Rectal smooth muscle tissue (tissue), 1 donor: ENCODE results near the gene PIAS3.
"Not testable (repeated sequence)": the region's sequence is repeated elsewhere in the genome, so short reads cannot be mapped to it uniquely, and the experiment has no call there.

ENCODE experiments used
- H3K27ac ChIP-seq: one replicate; pipeline ENCODE4 v1.7.0; 2013; ENCODE audit warnings: low read depth, low read length, inconsistent platforms
- H3K27me3 ChIP-seq: one replicate; pipeline ENCODE4 v1.7.0; 2013; ENCODE audit warnings: low read length; ENCODE audit not compliant: control insufficient read depth, insufficient read depth
- H3K36me3 ChIP-seq: one replicate; pipeline ENCODE4 v1.7.0; 2013; ENCODE audit warnings: low read length; ENCODE audit not compliant: control insufficient read depth, insufficient read depth
- H3K4me1 ChIP-seq: one replicate; pipeline ENCODE4 v1.7.0; 2013; ENCODE audit warnings: low read length; ENCODE audit not compliant: control insufficient read depth, insufficient read depth
- H3K4me3 ChIP-seq: one replicate; pipeline ENCODE4 v1.7.0; 2013; ENCODE audit warnings: low read length
- H3K9ac ChIP-seq: one replicate; pipeline ENCODE4 v1.7.0; 2013; ENCODE audit warnings: low read length

PIAS3 gene

GRCh38 chr1:145837656-145838055 lies 21.2 kb downstream of the PIAS3 start:
- Histone ChIP-seq H3K4me1 (no peaks in the 10 kb centered on the region), H3K27me3 (no peaks in the 10 kb centered on the region), H3K36me3 (peaks cover 46% of the 10 kb centered on the region), H3K9ac (no peak overlapping the region), H3K27ac (no peak overlapping the region), H3K4me3 (no peak overlapping the region)

- not testable (repeated sequence) for H3K9ac ChIP-seq, H3K4me1 ChIP-seq, H3K4me3 ChIP-seq, H3K27me3 ChIP-seq, H3K27ac ChIP-seq
- H3K36me3 ChIP-seq = peaks cover 25% of the 10 kb centered on the region
Observed at GRCh38 chr1:145830810-145831209, 28.1 kb downstream of the PIAS3 start.

- Histone ChIP-seq H3K4me1 (peaks cover 3% of the 10 kb centered on the region), H3K36me3 (peaks cover 25% of the 10 kb centered on the region), H3K9ac (no peak overlapping the region), H3K27ac (no peak overlapping the region), H3K4me3 (no peak overlapping the region), H3K27me3 (no peaks in the 10 kb centered on the region)
Observed at GRCh38 chr1:145828367-145829026, 30.4 kb downstream of the PIAS3 start.

- no peak overlapping the region for H3K9ac ChIP-seq
- no peak overlapping the region for H3K4me3 ChIP-seq
- H3K27ac ChIP-seq = no peak overlapping the region
- peaks cover 3% of the 10 kb centered on the region for H3K4me1 ChIP-seq
- H3K27me3 ChIP-seq = no peaks in the 10 kb centered on the region
- peaks cover 22% of the 10 kb centered on the region for H3K36me3 ChIP-seq
Observed at GRCh38 chr1:145827966-145828365, 30.9 kb downstream of the PIAS3 start.

- Histone ChIP-seq H3K36me3 (peaks cover 22% of the 10 kb centered on the region), H3K27me3 (no peaks in the 10 kb centered on the region), H3K9ac (no peak overlapping the region), H3K4me1 (peaks cover 3% of the 10 kb centered on the region), H3K27ac (no peak overlapping the region), H3K4me3 (no peak overlapping the region)
Observed at GRCh38 chr1:145826030-145826429, 32.9 kb downstream of the PIAS3 start.

- peak overlapping the region; percentile 83 for H3K9ac ChIP-seq
- peaks cover 3% of the 10 kb centered on the region for H3K4me1 ChIP-seq
- no peaks in the 10 kb centered on the region for H3K27me3 ChIP-seq
- peaks cover 22% of the 10 kb centered on the region for H3K36me3 ChIP-seq
- H3K4me3 ChIP-seq = peak overlapping the region; percentile 97
- peak overlapping the region; percentile 76 for H3K27ac ChIP-seq
Observed at GRCh38 chr1:145824499-145824842, 34.4 kb downstream of the PIAS3 start.

- Histone ChIP-seq H3K27me3 (no peaks in the 10 kb centered on the region), H3K4me1 (peaks cover 3% of the 10 kb centered on the region), H3K9ac (peak within 1 kb of the TSS; percentile 83), H3K36me3 (peaks cover 18% of the 10 kb centered on the region), H3K4me3 (peak within 1 kb of the TSS; percentile 97), H3K27ac (peak within 1 kb of the TSS; percentile 76)
Observed at GRCh38 chr1:145823565-145824498, 35.0 kb downstream of the PIAS3 start, which contains the start of the genes POLR3C and RNF115. Gene POLR3C, plus strand, starts transcription at chr1:145824200. Its CDS starts 1,577 bp downstream, at chr1:145825777. Gene RNF115, minus strand, starts transcription at chr1:145824095. Its CDS starts 222 bp downstream, at chr1:145823873.

- not testable (repeated sequence) for H3K27ac ChIP-seq, H3K27me3 ChIP-seq, H3K9ac ChIP-seq, H3K4me3 ChIP-seq, H3K4me1 ChIP-seq
- H3K36me3 ChIP-seq = peaks cover 13% of the 10 kb centered on the region
Observed at GRCh38 chr1:145822779-145823331, 36.0 kb downstream of the PIAS3 start.

GRCh38 chr1:145818095-145818494 lies 40.8 kb downstream of the PIAS3 start:
- H3K4me3 ChIP-seq, H3K36me3 ChIP-seq, H3K27ac ChIP-seq, H3K4me1 ChIP-seq, H3K27me3 ChIP-seq, H3K9ac ChIP-seq: not testable (repeated sequence)

GRCh38 chr1:145812977-145813810 lies 45.7 kb downstream of the PIAS3 start:
- not testable (repeated sequence) for H3K27me3 ChIP-seq, H3K4me1 ChIP-seq, H3K27ac ChIP-seq, H3K4me3 ChIP-seq, H3K36me3 ChIP-seq, H3K9ac ChIP-seq

GRCh38 chr1:145806844-145807243 lies 52.0 kb downstream of the PIAS3 start:
- H3K27me3 ChIP-seq = no peaks in the 10 kb centered on the region
- H3K4me1 ChIP-seq = no peaks in the 10 kb centered on the region
- no peaks in the 10 kb centered on the region for H3K36me3 ChIP-seq
- no peak overlapping the region for H3K4me3 ChIP-seq
- H3K27ac ChIP-seq = no peak overlapping the region
- no peak overlapping the region for H3K9ac ChIP-seq

GRCh38 chr1:145806408-145806807 lies 52.5 kb downstream of the PIAS3 start:
- Histone ChIP-seq H3K27me3 (no peaks in the 10 kb centered on the region), H3K4me3 (no peak overlapping the region), H3K9ac (no peak overlapping the region), H3K36me3 (no peaks in the 10 kb centered on the region), H3K4me1 (no peaks in the 10 kb centered on the region), H3K27ac (no peak overlapping the region)
